ENCODE measurements around the gene MED23. TPM values are rescaled to one million over a fixed set of nuclear protein-coding genes. Genes with fewer than 3 reads are reported as not detected.

Gene MED23
- total RNA-seq, 1 donor from 2014 or later = 29.5 TPM

GRCh38 chr6:131643855-131644460 is 15.9 kb upstream of the MED23 start:
- Mint-ChIP-seq H3K36me3 (ENCODE audit: low read depth, unreplicated experiment) (no peaks in the 10 kb centered on the region), H3K4me3 (ENCODE audit: unreplicated experiment) (no peak overlapping the region), H3K4me1 (ENCODE audit: low read depth, unreplicated experiment) (no peaks in the 10 kb centered on the region), H3K9me3 (ENCODE audit: unreplicated experiment) (no peaks in the 10 kb centered on the region), H3K27me3 (ENCODE audit: low read depth, unreplicated experiment) (no peaks in the 10 kb centered on the region), H3K27ac (ENCODE audit: unreplicated experiment) (no peak overlapping the region)
- Histone ChIP-seq H2AFZ (ENCODE audit: low read depth, low read length) (no peak overlapping the region), H3K79me2 (ENCODE audit: insufficient read depth, low read length) (no peaks in the 10 kb centered on the region), H3K4me2 (ENCODE audit: low read length) (no peak overlapping the region), H3K36me3 (ENCODE audit: insufficient read depth, low read length) (no peaks in the 10 kb centered on the region), H3K9me3 (ENCODE audit: insufficient read depth, low read depth, low read length) (no peaks in the 10 kb centered on the region), H3K27me3 (ENCODE audit: insufficient read depth, low read length) (peaks cover 12% of the 10 kb centered on the region), H4K20me1 (ENCODE audit: insufficient read depth, low read length) (no peaks in the 10 kb centered on the region), H3K27ac (ENCODE audit: low read depth, low read length) (no peak overlapping the region), H3K4me1 (ENCODE audit: insufficient read depth, low read length) (no peaks in the 10 kb centered on the region), H3K4me3 (ENCODE audit: insufficient read depth, low read depth, low read length) (no peak overlapping the region), H3K9ac (ENCODE audit: low read length) (no peak overlapping the region)
- TF ChIP-seq CTCF (IDR thresholded peaks at IDR 0.05; ENCODE audit: insufficient read depth, low read depth, low read length) (no peak), EZH2 (IDR thresholded peaks at IDR 0.05; ENCODE audit: insufficient read depth, low read length) (no peak)
- FAIRE-seq = peak; percentile 52
- DNase-seq (ENCODE audit: low read depth) = no peak

- no peak for DNase-seq (ENCODE audit: low read depth)
- no peaks in the 10 kb centered on the region for H3K9me3 Mint-ChIP-seq (ENCODE audit: unreplicated experiment)
- Histone ChIP-seq H3K9me3 (ENCODE audit: insufficient read depth, low read depth, low read length) (no peaks in the 10 kb centered on the region), H4K20me1 (ENCODE audit: insufficient read depth, low read length) (no peaks in the 10 kb centered on the region), H3K27ac (ENCODE audit: low read depth, low read length) (no peak overlapping the region), H2AFZ (ENCODE audit: low read depth, low read length) (no peak overlapping the region), H3K4me2 (ENCODE audit: low read length) (no peak overlapping the region), H3K27me3 (ENCODE audit: insufficient read depth, low read length) (peaks cover 12% of the 10 kb centered on the region), H3K36me3 (ENCODE audit: insufficient read depth, low read length) (no peaks in the 10 kb centered on the region), H3K9ac (ENCODE audit: low read length) (no peak overlapping the region), H3K4me3 (ENCODE audit: insufficient read depth, low read depth, low read length) (no peak overlapping the region), H3K79me2 (ENCODE audit: insufficient read depth, low read length) (no peaks in the 10 kb centered on the region), H3K4me1 (ENCODE audit: insufficient read depth, low read length) (no peaks in the 10 kb centered on the region)
- no peak overlapping the region for H3K27ac Mint-ChIP-seq (ENCODE audit: unreplicated experiment)
- H3K4me3 Mint-ChIP-seq (ENCODE audit: unreplicated experiment) = no peak overlapping the region
- H3K36me3 Mint-ChIP-seq (ENCODE audit: low read depth, unreplicated experiment) = no peaks in the 10 kb centered on the region
- no peak for FAIRE-seq
- H3K27me3 Mint-ChIP-seq (ENCODE audit: low read depth, unreplicated experiment) = no peaks in the 10 kb centered on the region
- no peaks in the 10 kb centered on the region for H3K4me1 Mint-ChIP-seq (ENCODE audit: low read depth, unreplicated experiment)
- TF ChIP-seq CTCF (IDR thresholded peaks at IDR 0.05; ENCODE audit: insufficient read depth, low read depth, low read length) = no peak
These were observed 15.1 kb upstream of the MED23 start for GRCh38 chr6:131642987-131643611.

GRCh38 chr6:131642565-131642964 is 14.5 kb upstream of the MED23 start:
- no peak overlapping the region for H3K9ac ChIP-seq (ENCODE audit: low read length)
- no peaks in the 10 kb centered on the region for H3K36me3 Mint-ChIP-seq (ENCODE audit: low read depth, unreplicated experiment)
- no peak overlapping the region for H3K4me3 ChIP-seq (ENCODE audit: insufficient read depth, low read depth, low read length)
- DNase-seq (ENCODE audit: low read depth) (no peak), FAIRE-seq (no peak)
- no peak for TF ChIP-seq CTCF (IDR thresholded peaks at IDR 0.05; ENCODE audit: insufficient read depth, low read depth, low read length)
- no peak for TF ChIP-seq EZH2 (IDR thresholded peaks at IDR 0.05; ENCODE audit: insufficient read depth, low read length)
- H3K4me1 Mint-ChIP-seq (ENCODE audit: low read depth, unreplicated experiment) = no peaks in the 10 kb centered on the region
- H2AFZ ChIP-seq (ENCODE audit: low read depth, low read length) = no peak overlapping the region
- H3K36me3 ChIP-seq (ENCODE audit: insufficient read depth, low read length) = no peaks in the 10 kb centered on the region
- H3K27ac ChIP-seq (ENCODE audit: low read depth, low read length) = no peak overlapping the region
- peaks cover 12% of the 10 kb centered on the region for H3K27me3 ChIP-seq (ENCODE audit: insufficient read depth, low read length)
- H3K4me1 ChIP-seq (ENCODE audit: insufficient read depth, low read length) = no peaks in the 10 kb centered on the region
- H3K9me3 Mint-ChIP-seq (ENCODE audit: unreplicated experiment) = no peaks in the 10 kb centered on the region
- no peaks in the 10 kb centered on the region for H3K27me3 Mint-ChIP-seq (ENCODE audit: low read depth, unreplicated experiment)
- H3K79me2 ChIP-seq (ENCODE audit: insufficient read depth, low read length) = no peaks in the 10 kb centered on the region
- H3K27ac Mint-ChIP-seq (ENCODE audit: unreplicated experiment) = no peak overlapping the region
- H3K4me2 ChIP-seq (ENCODE audit: low read length) = no peak overlapping the region
- no peaks in the 10 kb centered on the region for H3K9me3 ChIP-seq (ENCODE audit: insufficient read depth, low read depth, low read length)
- no peaks in the 10 kb centered on the region for H4K20me1 ChIP-seq (ENCODE audit: insufficient read depth, low read length)
- no peak overlapping the region for H3K4me3 Mint-ChIP-seq (ENCODE audit: unreplicated experiment)

Data from astrocyte (in vitro differentiated cells and primary cell).